Activated CD8-positive, alpha-beta T cell treated with anti-CD3 and anti-CD28 coated beads for 36 hours (primary cell): Measurements from ENCODE around the gene RABGAP1L. TPM values are rescaled to one million over a fixed set of nuclear protein-coding genes. Genes with fewer than 3 reads are reported as not detected.

Experiments
- ATAC-seq: fragments of 200-7000 bp; cut with Tn5 transposase; one replicate; pipeline ENCODE4 v1.10.0; 2021; ENCODE audit warnings: mild to moderate bottlenecking, moderate library complexity
- CTCF ChIA-PET: fragments of 350-600 bp; sonication (Branson Sonifier 250); formaldehyde crosslinking; loops from one replicate; lab custom pipeline; 2021; ENCODE audit warnings: antibody characterized with exemption; lab: Charles Lee
- POLR2A ChIA-PET: fragments of 350-600 bp; sonication (Branson Sonifier 250); formaldehyde crosslinking; loops from one replicate; lab custom pipeline; 2021; ENCODE audit warnings: antibody characterized with exemption; lab: Charles Lee
- DNase-seq: peaks from one replicate; pipeline ENCODE4 v3.0.0-alpha.2; 2020
- H3K27ac Mint-ChIP-seq: one replicate; pipeline ENCODE4 v1.8.0; 2021; ENCODE audit warnings: mild to moderate bottlenecking, mixed read lengths
- H3K27me3 Mint-ChIP-seq: one replicate; pipeline ENCODE4 v1.8.0; 2021; ENCODE audit warnings: mixed read lengths
- H3K36me3 Mint-ChIP-seq: one replicate; pipeline ENCODE4 v1.8.0; 2021; ENCODE audit warnings: low read depth, mixed read lengths
- H3K4me1 Mint-ChIP-seq: one replicate; pipeline ENCODE4 v1.8.0; 2021; ENCODE audit warnings: low read depth, mixed read lengths
- H3K4me3 Mint-ChIP-seq: one replicate; pipeline ENCODE4 v1.8.0; 2021; ENCODE audit warnings: mild to moderate bottlenecking, moderate library complexity, mixed read lengths
- H3K9me3 Mint-ChIP-seq: one replicate; pipeline ENCODE4 v1.8.0; 2021; ENCODE audit warnings: mixed read lengths
- intact Hi-C: fragments of 100-400 bp; cut with micrococcal nuclease; formaldehyde crosslinking; loops from one replicate; pipeline ENCODE4 v1.10.0; 2022
- total RNA-seq, 2 experiments: library from RNA; stranded (reverse); gene quantifications; one replicate each; pipeline ENCODE4 v1.2.3, GENCODE V29; 2021
- TF ChIP-seq, protein P1 (sequence below): fragments of 200-600 bp; IDR thresholded peaks from one replicate; pipeline ENCODE4 v1.8.0; 2022; ENCODE audit warnings: antibody characterized with exemption, mild to moderate bottlenecking

The RABGAP1L gene
- total RNA-seq, 2 experiments from 2014 or later, result 26.9 to 29.4 TPM

DNA sequence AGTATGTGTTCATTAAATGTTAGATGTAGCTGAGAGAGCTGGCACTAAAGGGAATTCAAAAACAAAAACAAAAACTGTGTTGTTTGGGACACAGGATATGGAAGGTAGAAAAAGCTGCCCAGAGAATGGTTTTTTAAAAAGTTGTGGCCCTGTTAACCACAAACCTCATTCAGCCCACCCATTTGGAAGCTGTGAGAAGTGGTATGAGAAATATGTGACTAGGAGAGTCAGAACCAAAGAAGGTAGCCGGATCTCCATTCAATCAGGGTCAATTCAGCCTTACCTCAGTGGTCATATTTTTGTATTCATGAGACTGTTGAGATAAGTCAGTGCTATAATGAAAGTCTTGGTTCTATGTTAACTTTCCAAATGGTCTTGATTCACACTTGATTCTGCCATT is 810.7 kb downstream of the RABGAP1L start:
- DNase-seq, result peak; percentile 76
- H3K4me1 Mint-ChIP-seq, result peaks cover 59% of the 10 kb centered on the region
- ChIA-PET CTCF (interaction anchor here (1.0 to 1.1 kb wide), 3 partner anchors 9 to 29 kb away, joined by 3 to 11 read pairs (median 4); no protein-coding TSS in a partner anchor), POLR2A (interaction anchor here (0.9 to 1.4 kb wide), 3 partner anchors 28 to 33 kb away, joined by 3 to 4 read pairs (median 3); no protein-coding TSS in a partner anchor)
- TF ChIP-seq, protein P1, sequence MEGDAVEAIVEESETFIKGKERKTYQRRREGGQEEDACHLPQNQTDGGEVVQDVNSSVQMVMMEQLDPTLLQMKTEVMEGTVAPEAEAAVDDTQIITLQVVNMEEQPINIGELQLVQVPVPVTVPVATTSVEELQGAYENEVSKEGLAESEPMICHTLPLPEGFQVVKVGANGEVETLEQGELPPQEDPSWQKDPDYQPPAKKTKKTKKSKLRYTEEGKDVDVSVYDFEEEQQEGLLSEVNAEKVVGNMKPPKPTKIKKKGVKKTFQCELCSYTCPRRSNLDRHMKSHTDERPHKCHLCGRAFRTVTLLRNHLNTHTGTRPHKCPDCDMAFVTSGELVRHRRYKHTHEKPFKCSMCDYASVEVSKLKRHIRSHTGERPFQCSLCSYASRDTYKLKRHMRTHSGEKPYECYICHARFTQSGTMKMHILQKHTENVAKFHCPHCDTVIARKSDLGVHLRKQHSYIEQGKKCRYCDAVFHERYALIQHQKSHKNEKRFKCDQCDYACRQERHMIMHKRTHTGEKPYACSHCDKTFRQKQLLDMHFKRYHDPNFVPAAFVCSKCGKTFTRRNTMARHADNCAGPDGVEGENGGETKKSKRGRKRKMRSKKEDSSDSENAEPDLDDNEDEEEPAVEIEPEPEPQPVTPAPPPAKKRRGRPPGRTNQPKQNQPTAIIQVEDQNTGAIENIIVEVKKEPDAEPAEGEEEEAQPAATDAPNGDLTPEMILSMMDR, result no peak
- intact Hi-C loops, result no loop called here
- H3K36me3 Mint-ChIP-seq, result peaks cover 9% of the 10 kb centered on the region
- H3K9me3 Mint-ChIP-seq, result no peaks in the 10 kb centered on the region
- H3K4me3 Mint-ChIP-seq, result peak overlapping the region; percentile 40
- ATAC-seq, result peak; percentile 60
- peaks cover 1% of the 10 kb centered on the region for H3K27me3 Mint-ChIP-seq
- peak overlapping the region; percentile 81 for H3K27ac Mint-ChIP-seq

DNA sequence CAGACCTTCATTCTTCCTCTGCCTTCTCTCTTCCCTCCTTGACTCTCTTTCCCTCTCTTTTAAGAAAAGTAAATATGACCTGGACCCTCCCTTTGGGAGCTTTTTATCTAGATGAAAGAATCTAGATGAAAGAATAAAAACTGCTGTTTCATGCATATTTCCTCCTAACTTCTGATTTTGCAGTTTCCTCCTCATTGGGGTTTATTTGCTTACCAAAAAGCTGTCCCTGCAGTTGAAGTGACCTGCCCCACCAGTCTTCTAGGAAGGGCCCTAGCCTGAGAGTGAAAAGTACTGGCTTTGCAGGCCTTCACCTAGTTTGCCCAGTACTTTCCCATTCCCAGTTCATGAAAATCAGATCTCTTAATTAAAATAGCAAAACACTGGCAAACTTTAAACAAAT is 812.1 kb downstream of the RABGAP1L start:
- no peak overlapping the region for H3K27ac Mint-ChIP-seq
- H3K4me1 Mint-ChIP-seq, result peaks cover 51% of the 10 kb centered on the region
- TF ChIP-seq, protein P1, result no peak
- H3K27me3 Mint-ChIP-seq, result peaks cover 1% of the 10 kb centered on the region
- ChIA-PET POLR2A (interaction anchor here (1.2 kb wide), 1 partner anchor 13 kb away, joined by 3 read pairs; no protein-coding TSS in a partner anchor), CTCF (interaction anchor here (1.1 kb wide), 2 partner anchors 21 to 60 kb away, joined by 3 read pairs; no protein-coding TSS in a partner anchor)
- ATAC-seq (no peak), DNase-seq (no peak)
- H3K9me3 Mint-ChIP-seq, result no peaks in the 10 kb centered on the region
- H3K4me3 Mint-ChIP-seq, result no peak overlapping the region
- H3K36me3 Mint-ChIP-seq, result peaks cover 17% of the 10 kb centered on the region
- intact Hi-C loops, result no loop called here

DNA sequence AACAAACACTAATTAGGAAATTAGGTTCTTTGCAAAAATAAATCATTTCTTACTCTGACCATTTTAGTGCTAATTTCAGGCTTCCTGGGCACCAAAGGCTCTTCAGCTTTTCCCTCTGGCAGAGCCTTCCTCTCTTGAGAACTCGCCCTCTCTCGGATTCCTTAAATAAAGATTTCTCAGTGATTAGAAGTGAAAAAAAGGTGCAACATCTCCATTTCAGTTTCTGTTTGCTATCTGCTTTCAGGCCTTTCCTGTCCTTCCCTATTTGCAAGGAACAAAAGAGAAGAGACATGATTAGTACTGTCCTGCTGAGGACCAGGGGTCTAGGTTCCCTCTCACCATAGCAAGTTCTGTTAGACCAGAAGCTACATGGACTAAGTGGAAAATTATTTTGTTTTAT is 812.6 kb downstream of the RABGAP1L start:
- no peak overlapping the region for H3K4me3 Mint-ChIP-seq
- TF ChIP-seq, protein P1, result no peak
- ChIA-PET POLR2A (interaction anchor here (1.2 kb wide), 1 partner anchor 12 kb away, joined by 3 read pairs; no protein-coding TSS in a partner anchor), CTCF (no interaction called here)
- peaks cover 53% of the 10 kb centered on the region for H3K4me1 Mint-ChIP-seq
- intact Hi-C loops, result no loop called here
- H3K27me3 Mint-ChIP-seq, result peaks cover 1% of the 10 kb centered on the region
- no peak overlapping the region for H3K27ac Mint-ChIP-seq
- no peak for ATAC-seq
- H3K36me3 Mint-ChIP-seq, result peaks cover 20% of the 10 kb centered on the region
- no peaks in the 10 kb centered on the region for H3K9me3 Mint-ChIP-seq
- DNase-seq, result no peak

DNA sequence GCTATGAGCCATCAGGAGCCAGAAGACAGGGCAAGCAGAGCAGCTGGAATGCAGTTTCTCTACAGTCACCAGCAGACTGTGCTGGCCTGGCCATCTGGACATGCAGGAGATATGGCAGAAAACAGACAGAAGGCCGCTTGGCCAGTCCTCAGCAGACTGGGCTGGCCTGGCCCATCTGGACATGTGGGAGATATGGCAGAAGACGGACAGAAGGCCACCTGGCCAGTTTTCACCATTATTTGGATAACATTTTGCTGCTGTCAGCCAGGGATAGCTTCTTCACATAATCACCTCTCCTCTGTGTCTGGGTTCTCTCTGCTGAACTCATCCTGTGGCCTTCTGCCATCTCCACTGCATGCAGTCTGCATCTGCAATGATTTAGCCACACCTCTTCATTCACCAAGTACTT is 815.4 kb downstream of the RABGAP1L start:
- Mint-ChIP-seq H3K9me3 (no peaks in the 10 kb centered on the region), H3K4me1 (peaks cover 44% of the 10 kb centered on the region), H3K4me3 (no peak overlapping the region), H3K27ac (no peak overlapping the region), H3K27me3 (peaks cover 1% of the 10 kb centered on the region), H3K36me3 (peaks cover 25% of the 10 kb centered on the region)
- ATAC-seq (no peak), DNase-seq (no peak)
- TF ChIP-seq, protein P1, result no peak
- intact Hi-C loops, result no loop called here
- CTCF ChIA-PET, result interaction anchor here (0.9 to 2.6 kb wide), 2 partner anchors 9 to 11 kb away, joined by 3 to 6 read pairs; no protein-coding TSS in a partner anchor
- POLR2A ChIA-PET, result interaction anchor here (1.1 kb wide), 1 partner anchor 11 kb away, joined by 4 read pairs; no protein-coding TSS in a partner anchor

DNA sequence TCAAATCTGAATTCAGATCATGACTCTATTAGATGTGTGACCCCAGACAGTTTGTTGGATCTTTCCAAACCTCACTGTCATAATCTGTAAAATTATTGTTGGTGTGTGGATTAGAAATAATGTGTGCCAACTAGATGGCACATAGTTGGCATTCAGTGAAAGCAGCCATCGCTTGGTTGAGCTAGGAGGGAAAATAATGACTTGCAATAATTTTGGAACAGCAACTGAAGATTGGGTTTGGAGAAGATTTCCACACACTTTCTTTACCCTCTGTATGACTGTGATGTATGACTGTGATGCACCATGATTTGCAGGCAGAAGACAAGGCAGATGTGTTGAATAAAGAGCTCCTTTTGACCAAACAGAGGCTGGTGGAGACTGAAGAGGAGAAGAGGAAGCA is 816.4 kb downstream of the RABGAP1L start:
- POLR2A ChIA-PET, result interaction anchor here (1.1 kb wide), 1 partner anchor 10 kb away, joined by 4 read pairs; no protein-coding TSS in a partner anchor
- intact Hi-C loops, result no loop called here
- DNase-seq, result no peak
- TF ChIP-seq, protein P1, result no peak
- no peak overlapping the region for H3K4me3 Mint-ChIP-seq
- no peak overlapping the region for H3K27ac Mint-ChIP-seq
- H3K4me1 Mint-ChIP-seq, result peaks cover 41% of the 10 kb centered on the region
- no peak for ATAC-seq
- H3K27me3 Mint-ChIP-seq, result no peaks in the 10 kb centered on the region
- CTCF ChIA-PET, result interaction anchor here (0.8 to 2.6 kb wide), 5 partner anchors 8 to 205 kb away, joined by 3 to 6 read pairs (median 3); no protein-coding TSS in a partner anchor
- peaks cover 31% of the 10 kb centered on the region for H3K36me3 Mint-ChIP-seq
- H3K9me3 Mint-ChIP-seq, result no peaks in the 10 kb centered on the region
